Spleen (tissue), 11 donors: Measurements from ENCODE around the gene SUSD3. TPM values are rescaled to one million over a fixed set of nuclear protein-coding genes. Genes with fewer than 3 reads are reported as not detected.
A peak's percentile ranks its signal among the peaks of the same experiment; 100 is the strongest.

Experiments
- DNase-seq: peaks from one replicate; pipeline ENCODE4 v3.0.0-alpha.2; 2020
- H3K27ac ChIP-seq, 8 donors: fragments of 200-600 bp; sonication (generic) in 7 of 8; 1 replicate in 4 of 8; 2 replicates in 4 of 8; pipeline versions ENCODE4 v1.5.0 to v1.8.0; 2016 to 2021; ENCODE audit warnings: inconsistent platforms in 4 of 8, mild to moderate bottlenecking in 4 of 8, moderate library complexity in 1 of 8
- H3K27me3 ChIP-seq, 7 donors: fragments of 200-600 bp; sonication (generic) in 6 of 7; replicated peaks in 1 of 7; 1 replicate in 4 of 7; 2 replicates in 3 of 7; pipeline versions ENCODE4 v1.5.0 to v1.8.0; 2016 to 2021; ENCODE audit warnings: inconsistent platforms in 3 of 7, mild to moderate bottlenecking in 1 of 7
- H3K36me3 ChIP-seq, 6 donors: fragments of 200-600 bp; sonication (generic) in 5 of 6; 1 replicate in 4 of 6; 2 replicates in 2 of 6; pipeline versions ENCODE4 v1.5.0 to v1.8.0; 2016 to 2021; ENCODE audit warnings: inconsistent platforms in 2 of 6
- H3K4me1 ChIP-seq, 6 donors: fragments of 200-600 bp; sonication (generic) in 5 of 6; 1 replicate in 3 of 6; 2 replicates in 3 of 6; pipeline versions ENCODE4 v1.5.0 to v1.8.0; 2016 to 2021; ENCODE audit warnings: inconsistent platforms in 3 of 6
- H3K4me3 ChIP-seq, 8 donors: fragments of 200-600 bp; sonication (generic) in 7 of 8; 1 replicate in 4 of 8; 2 replicates in 4 of 8; pipeline versions ENCODE4 v1.5.0 to v1.8.0; 2016 to 2021; ENCODE audit warnings: inconsistent platforms in 4 of 8, mild to moderate bottlenecking in 4 of 8, moderate library complexity in 2 of 8
- H3K9me3 ChIP-seq, 8 donors: fragments of 200-600 bp; sonication (generic) in 7 of 8; 1 replicate in 4 of 8; 2 replicates in 4 of 8; pipeline versions ENCODE4 v1.5.0 to v1.8.0; 2016 to 2021; ENCODE audit warnings: inconsistent platforms in 4 of 8
- CTCF ChIP-seq, 11 experiments: fragments of 200-600 bp in 7 of 11; fragments of 450-650 bp in 4 of 11; sonication (generic) in 4 of 11; IDR thresholded peaks in 8 of 11; conservative IDR thresholded peaks in 3 of 11; 1 replicate in 7 of 11; 2 replicates in 4 of 11; pipeline versions ENCODE4 v1.4.0 to v1.8.0; 2016 to 2021; ENCODE audit warnings: antibody characterized with exemption in 11 of 11, inconsistent platforms in 4 of 11, mild to moderate bottlenecking in 1 of 11
- POLR2A ChIP-seq, 3 donors: fragments of 450-650 bp; IDR thresholded peaks; one replicate each; pipeline ENCODE4 v1.5.1; 2017; ENCODE audit warnings: antibody characterized with exemption in 3 of 3, mild to moderate bottlenecking in 1 of 3
- POLR2AphosphoS5 ChIP-seq, 3 donors: sonication (generic); formaldehyde crosslinking; IDR thresholded peaks; one replicate each; pipeline ENCODE4 v1.5.1; 2017; ENCODE audit warnings: antibody characterized with exemption in 3 of 3
- WGBS, 5 donors: extraction: QIAGEN DNeasy Blood & Tissue Kit in 3 of 5; methylation state at CpG; one replicate each; pipeline versions ENCODE4 v1.1.5 to v1.1.7; 2013 to 2018; 5-methylcytosine and 5-hydroxymethylcytosine counted together
- intact Hi-C: fragments of 100-400 bp; cut with DNase I; formaldehyde crosslinking; loops from one replicate; pipeline ENCODE4 v1.15.0; 2023; ENCODE audit warnings: low total_unique reads
- polyA plus RNA-seq, 3 donors: library from polyadenylated mRNA; stranded (reverse); fragments of 200-250 nt; gene quantifications; one replicate each; pipeline ENCODE4 v1.2.1, GENCODE V29; 2013
- total RNA-seq, 7 donors: library from RNA; depleted of rRNA in 3 of 7; stranded (reverse); fragments of >200 nt in 3 of 7; fragmentation: NEBNext Ultra II Directional in 4 of 7; extraction: Animal tissue kit (Norgen Biotek cat#: 25700) in 4 of 7; gene quantifications; one replicate each; pipeline versions ENCODE4 v1.1.0 to v1.2.1, GENCODE V29; 2016 to 2021
- donor health status: healthy with polysubstance abuse.
- donor health status: DM: no; HTN: no; CAD: no; lungs with moderate emphysema.
- donor health status: DM: no; HTN: no; CAD: no.
- donor health status: Bipolar disorder and iron deficiency.
- donor health status: healthy.
- donor health status: DM: no; HTN: no; CAD: no.
- donor health status: DM: yes; HTN: yes; CAD: no.

The SUSD3 gene
- total and polyA plus RNA-seq, 10 donors: 27.6 to 68.8 (median 48.3) TPM

- DNase-seq: no peak
- Histone ChIP-seq H3K9me3 (no peaks in the 10 kb centered on the region), H3K4me1 (peaks cover 2 to 100% (median 60%) of the 10 kb centered on the region in 6 donors), H3K4me3 (no peak overlapping the region), H3K27me3 (no peaks in the 10 kb centered on the region), H3K36me3 (peaks cover 0 to 84% (median 47%) of the 10 kb centered on the region in 6 donors), H3K27ac (peak overlapping the region in 3 of 8 donors; percentile 54 to 91 (median 70))
- intact Hi-C loops: no loop called here
- no peak for TF ChIP-seq POLR2A (IDR thresholded peaks at IDR 0.05)
- no peak for TF ChIP-seq POLR2AphosphoS5 (IDR thresholded peaks at IDR 0.05)
- no peak for TF ChIP-seq CTCF (IDR thresholded peaks at IDR 0.05 in 8 of 11, conservative IDR thresholded peaks at IDR 0.05 in 3 of 11)
- 37 to 68% (median 48%) methylated on average over 6 of the region's 6 CpGs for WGBS, 5 donors
Observed at GRCh38 chr9:93033531-93033930, 25.0 kb upstream of the SUSD3 start.

- peak overlapping the region in 1 of 8 donors; percentile 91 for H3K27ac ChIP-seq
- no peaks in the 10 kb centered on the region for H3K27me3 ChIP-seq
- TF ChIP-seq POLR2AphosphoS5 (IDR thresholded peaks at IDR 0.05): no peak
- DNase-seq: no peak
- H3K9me3 ChIP-seq: no peaks in the 10 kb centered on the region
- H3K4me1 ChIP-seq: peaks cover 0 to 98% (median 51%) of the 10 kb centered on the region in 6 donors
- 73 to 95% (median 93%) methylated on average over 3 to 19 of the region's 19 CpGs for WGBS, 5 donors
- H3K36me3 ChIP-seq: peaks cover 0 to 73% (median 40%) of the 10 kb centered on the region in 6 donors
- intact Hi-C loops: no loop called here
- H3K4me3 ChIP-seq: no peak overlapping the region
Observed at GRCh38 chr9:93035106-93035660, 23.3 kb upstream of the SUSD3 start.

- H3K4me3 ChIP-seq: no peak overlapping the region
- H3K9me3 ChIP-seq: no peaks in the 10 kb centered on the region
- intact Hi-C loops: no loop called here
- H3K36me3 ChIP-seq: peaks cover 0 to 66% (median 39%) of the 10 kb centered on the region in 6 donors
- no peaks in the 10 kb centered on the region for H3K27me3 ChIP-seq
- 80 to 96% (median 89%) methylated on average over 10 to 13 of the region's 13 CpGs for WGBS, 5 donors
- TF ChIP-seq CTCF (IDR thresholded peaks at IDR 0.05 in 8 of 11, conservative IDR thresholded peaks at IDR 0.05 in 3 of 11) (no peak), POLR2AphosphoS5 (IDR thresholded peaks at IDR 0.05) (peak in 1 of 3 donors; percentile 56), POLR2A (IDR thresholded peaks at IDR 0.05) (no peak)
- H3K4me1 ChIP-seq: peaks cover 0 to 98% (median 50%) of the 10 kb centered on the region in 6 donors
- H3K27ac ChIP-seq: peak overlapping the region in 1 of 8 donors; percentile 70
- no peak for DNase-seq
Observed at GRCh38 chr9:93035821-93036351, 22.6 kb upstream of the SUSD3 start.

- Histone ChIP-seq H3K4me3 (peak overlapping the region in 1 of 8 donors; percentile 4), H3K4me1 (peaks cover 0 to 96% (median 43%) of the 10 kb centered on the region in 6 donors), H3K27me3 (no peaks in the 10 kb centered on the region), H3K27ac (peak overlapping the region in 6 of 8 donors; percentile 14 to 76 (median 56)), H3K36me3 (peaks cover 0 to 55% (median 32%) of the 10 kb centered on the region in 6 donors), H3K9me3 (no peaks in the 10 kb centered on the region)
- TF ChIP-seq POLR2AphosphoS5 (IDR thresholded peaks at IDR 0.05) (peak in 1 of 3 donors; percentile 50), POLR2A (IDR thresholded peaks at IDR 0.05) (no peak)
- WGBS, 5 donors: 65 to 77% (median 72%) methylated on average over 8 to 13 of the region's 13 CpGs
- intact Hi-C loops: no loop called here
- peak; percentile 76 for DNase-seq
Observed at GRCh38 chr9:93036887-93037475, 21.5 kb upstream of the SUSD3 start.

- Histone ChIP-seq H3K4me1 (peaks cover 0 to 92% (median 37%) of the 10 kb centered on the region in 6 donors), H3K4me3 (peak overlapping the region in 1 of 8 donors; percentile 4), H3K27me3 (no peaks in the 10 kb centered on the region), H3K36me3 (peaks cover 0 to 49% (median 28%) of the 10 kb centered on the region in 6 donors), H3K27ac (peak overlapping the region in 7 of 8 donors; percentile 13 to 76 (median 44)), H3K9me3 (no peaks in the 10 kb centered on the region)
- intact Hi-C loops: no loop called here
- DNase-seq: peak; percentile 81
- TF ChIP-seq CTCF (IDR thresholded peaks at IDR 0.05 in 8 of 11, conservative IDR thresholded peaks at IDR 0.05 in 3 of 11) (no peak), POLR2AphosphoS5 (IDR thresholded peaks at IDR 0.05) (peak in 2 of 3 donors; percentile 26 to 70), POLR2A (IDR thresholded peaks at IDR 0.05) (no peak)
- 52 to 72% (median 62%) methylated on average over 3 to 13 of the region's 13 CpGs for WGBS, 5 donors
Observed at GRCh38 chr9:93037476-93037971, 21.0 kb upstream of the SUSD3 start.
